CD14-positive monocyte (primary cell): ENCODE results near the gene WSB1. TPM values are rescaled to one million over a fixed set of nuclear protein-coding genes. Genes with fewer than 3 reads are reported as not detected.
A peak's percentile ranks its signal among the peaks of the same experiment; 100 is the strongest.

Experiments
- DNase-seq, 3 donors: peaks; one replicate each; pipeline ENCODE4 v3.0.0-alpha.2; 2011 to 2022
- H2AFZ ChIP-seq: 2 replicates; pipeline ENCODE4 v1.6.0; 2012; ENCODE audit warnings: mild to moderate bottlenecking, low read depth, low read length, inconsistent platforms; ENCODE audit not compliant: insufficient read depth, poor library complexity, severe bottlenecking
- H3K27ac ChIP-seq, 2 donors: 1 replicate in 1 of 2; 2 replicates in 1 of 2; pipeline ENCODE4 v1.5.1; 2012 to 2013; ENCODE audit warnings: low read length in 2 of 2, control low read depth in 1 of 2, inconsistent platforms in 1 of 2, low read depth in 1 of 2, mild to moderate bottlenecking in 1 of 2
- H3K27me3 ChIP-seq, 2 donors: one replicate each; pipeline versions ENCODE4 v1.6.0 to v1.6.1; 2011 to 2013; ENCODE audit warnings: low read length in 2 of 2; ENCODE audit not compliant: control insufficient read depth in 2 of 2, insufficient read depth in 2 of 2
- H3K36me3 ChIP-seq, 2 donors: replicated peaks in 1 of 2; 1 replicate in 1 of 2; 2 replicates in 1 of 2; pipeline versions ENCODE4 v1.5.1 to v1.6.1; 2012 to 2013; ENCODE audit warnings: low read length in 2 of 2, control low read depth in 1 of 2, inconsistent platforms in 1 of 2, mild to moderate bottlenecking in 1 of 2; ENCODE audit not compliant: insufficient read depth in 2 of 2, control insufficient read depth in 1 of 2
- H3K4me1 ChIP-seq, 2 donors: 1 replicate in 1 of 2; 2 replicates in 1 of 2; pipeline versions ENCODE4 v1.5.1 to v1.6.1; 2012 to 2013; ENCODE audit warnings: low read length in 2 of 2, control low read depth in 1 of 2, inconsistent platforms in 1 of 2, mild to moderate bottlenecking in 1 of 2, moderate library complexity in 1 of 2; ENCODE audit not compliant: insufficient read depth in 2 of 2, control insufficient read depth in 1 of 2
- H3K4me2 ChIP-seq: replicated peaks from 2 replicates; pipeline ENCODE3; 2012; ENCODE audit warnings: low read length, moderate library complexity, mild to moderate bottlenecking; ENCODE audit not compliant: poor library complexity, severe bottlenecking; ENCODE audit errors: extremely low read depth
- H3K4me3 ChIP-seq, 3 experiments: fragments of 200-600 bp in 1 of 3; sonication (generic) in 1 of 3; replicated peaks in 1 of 3; 1 replicate in 2 of 3; 2 replicates in 1 of 3; pipeline ENCODE4 v1.5.1; 2011 to 2013; ENCODE audit warnings: low read length in 3 of 3, mild to moderate bottlenecking in 3 of 3, control low read depth in 2 of 3, low read depth in 2 of 3, inconsistent platforms in 1 of 3, moderate library complexity in 1 of 3
- H3K79me2 ChIP-seq: 2 replicates; pipeline ENCODE4 v1.6.0; 2012; ENCODE audit warnings: mild to moderate bottlenecking, control low read depth, inconsistent platforms, low read length, moderate library complexity; ENCODE audit not compliant: insufficient read depth
- H3K9ac ChIP-seq: 2 replicates; pipeline ENCODE4 v1.6.0; 2017; ENCODE audit warnings: low read length, mild to moderate bottlenecking; ENCODE audit not compliant: insufficient read depth, poor library complexity, severe bottlenecking
- H3K9me3 ChIP-seq, 2 donors: replicated peaks in 1 of 2; 1 replicate in 1 of 2; 2 replicates in 1 of 2; pipeline versions ENCODE4 v1.5.1 to v1.6.1; 2012 to 2013; ENCODE audit warnings: low read length in 2 of 2, control low read depth in 1 of 2; ENCODE audit not compliant: control insufficient read depth in 1 of 2, insufficient read depth in 1 of 2
- H4K20me1 ChIP-seq: 2 replicates; pipeline ENCODE4 v1.6.0; 2012; ENCODE audit warnings: mild to moderate bottlenecking, low read length, control low read depth, moderate library complexity; ENCODE audit not compliant: insufficient read depth
- H3K27ac Mint-ChIP-seq, 7 donors: one replicate each; pipeline ENCODE4 v1.8.0; 2020; ENCODE audit warnings: mild to moderate bottlenecking in 7 of 7, mixed read lengths in 7 of 7, moderate library complexity in 6 of 7, inconsistent platforms in 2 of 7
- H3K27me3 Mint-ChIP-seq, 3 donors: one replicate each; pipeline ENCODE4 v1.8.0; 2021 to 2022; ENCODE audit warnings: low read depth in 3 of 3, mild to moderate bottlenecking in 3 of 3, mixed read lengths in 3 of 3, moderate library complexity in 3 of 3, inconsistent platforms in 1 of 3
- H3K36me3 Mint-ChIP-seq, 2 donors: one replicate each; pipeline ENCODE4 v1.8.0; 2020; ENCODE audit warnings: mixed read lengths in 2 of 2, inconsistent platforms in 1 of 2, mild to moderate bottlenecking in 1 of 2
- H3K4me1 Mint-ChIP-seq: one replicate; pipeline ENCODE4 v1.8.0; 2020; ENCODE audit warnings: mild to moderate bottlenecking, mixed read lengths
- H3K4me3 Mint-ChIP-seq, 2 donors: one replicate each; pipeline ENCODE4 v1.8.0; 2020; ENCODE audit warnings: mild to moderate bottlenecking in 2 of 2, mixed read lengths in 2 of 2, moderate library complexity in 1 of 2
- H3K9me3 Mint-ChIP-seq, 7 donors: one replicate each; pipeline ENCODE4 v1.8.0; 2020 to 2022; ENCODE audit warnings: mixed read lengths in 7 of 7, mild to moderate bottlenecking in 6 of 7, moderate library complexity in 6 of 7, inconsistent platforms in 2 of 7
- WGBS: methylation state at CpG from one replicate; pipeline ENCODE4 v1.1.5; 2013; ENCODE audit warnings: missing lambda C conversion rate; ENCODE audit not compliant: insufficient coverage; 5-methylcytosine and 5-hydroxymethylcytosine counted together
- intact Hi-C, 2 donors: fragments of 100-400 bp; cut with micrococcal nuclease; formaldehyde crosslinking; loops; one replicate each; pipeline versions ENCODE4 v1.15.0 to v1.15.1; 2023
- polyA plus RNA-seq, 3 donors: library from polyadenylated mRNA; depleted of rRNA in 1 of 3; unstranded in 2 of 3; stranded (reverse) in 1 of 3; fragments of 300-500 nt in 2 of 3; fragments of >200 nt in 1 of 3; fragmentation: Illumina TruSeq in 2 of 3; gene quantifications; 1 replicate in 2 of 3; 2 replicates in 1 of 3; pipeline ENCODE4 v1.2.3, GENCODE V29; 2012 to 2021
- TF ChIP-seq, protein P1 (sequence below): fragments of 200-600 bp; IDR thresholded peaks from one replicate; pipeline ENCODE4 v1.8.0; 2022; ENCODE audit warnings: antibody characterized with exemption, mild to moderate bottlenecking

The WSB1 gene
- polyA plus RNA-seq, 3 donors: 220 to 368 (median 296) TPM

- H3K27ac ChIP-seq: peak overlapping the region in 1 of 2 donors; percentile 66
- H3K9me3 Mint-ChIP-seq: no peaks in the 10 kb centered on the region
- no peak overlapping the region for H3K4me3 Mint-ChIP-seq
Observed at GRCh38 chr17:27323538-27324215, 29.8 kb downstream of the WSB1 start.

DNA sequence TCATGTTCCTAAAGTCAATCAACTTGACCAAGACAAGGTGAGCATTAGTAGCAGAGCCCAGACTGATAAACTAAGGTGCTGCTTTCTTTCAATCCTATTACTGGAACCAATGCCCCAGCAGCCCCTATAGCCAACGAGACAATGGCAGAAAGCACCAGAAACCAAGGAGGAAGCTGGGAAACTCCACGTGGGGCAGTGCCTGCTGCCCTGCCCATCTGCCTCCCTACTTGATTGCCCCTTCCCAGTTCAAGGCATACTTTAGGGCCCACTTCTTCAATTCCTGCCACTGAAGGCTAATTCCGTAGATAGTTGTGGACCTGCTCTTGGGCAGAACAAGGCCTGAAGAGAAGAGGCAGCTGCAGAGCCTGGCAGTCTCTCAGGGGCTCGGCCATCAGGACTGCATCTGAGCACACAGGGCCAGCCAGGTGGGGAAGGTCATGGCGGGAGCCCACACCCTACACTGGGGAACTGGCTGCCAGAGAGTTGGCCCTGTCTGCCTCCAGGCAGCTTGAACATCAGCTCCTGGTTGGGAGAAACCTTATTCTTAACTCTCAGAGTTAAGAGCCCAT is 30.9 kb downstream of the WSB1 start:
- peaks cover 0 to 3% of the 10 kb centered on the region in 2 donors for H3K36me3 ChIP-seq
- peaks cover 0 to under 1% of the 10 kb centered on the region in 2 donors for H3K36me3 Mint-ChIP-seq
- no peaks in the 10 kb centered on the region for H3K9me3 ChIP-seq
- TF ChIP-seq, protein P1, sequence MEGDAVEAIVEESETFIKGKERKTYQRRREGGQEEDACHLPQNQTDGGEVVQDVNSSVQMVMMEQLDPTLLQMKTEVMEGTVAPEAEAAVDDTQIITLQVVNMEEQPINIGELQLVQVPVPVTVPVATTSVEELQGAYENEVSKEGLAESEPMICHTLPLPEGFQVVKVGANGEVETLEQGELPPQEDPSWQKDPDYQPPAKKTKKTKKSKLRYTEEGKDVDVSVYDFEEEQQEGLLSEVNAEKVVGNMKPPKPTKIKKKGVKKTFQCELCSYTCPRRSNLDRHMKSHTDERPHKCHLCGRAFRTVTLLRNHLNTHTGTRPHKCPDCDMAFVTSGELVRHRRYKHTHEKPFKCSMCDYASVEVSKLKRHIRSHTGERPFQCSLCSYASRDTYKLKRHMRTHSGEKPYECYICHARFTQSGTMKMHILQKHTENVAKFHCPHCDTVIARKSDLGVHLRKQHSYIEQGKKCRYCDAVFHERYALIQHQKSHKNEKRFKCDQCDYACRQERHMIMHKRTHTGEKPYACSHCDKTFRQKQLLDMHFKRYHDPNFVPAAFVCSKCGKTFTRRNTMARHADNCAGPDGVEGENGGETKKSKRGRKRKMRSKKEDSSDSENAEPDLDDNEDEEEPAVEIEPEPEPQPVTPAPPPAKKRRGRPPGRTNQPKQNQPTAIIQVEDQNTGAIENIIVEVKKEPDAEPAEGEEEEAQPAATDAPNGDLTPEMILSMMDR: no peak
- no peaks in the 10 kb centered on the region for H3K27me3 ChIP-seq
- H3K4me1 Mint-ChIP-seq: peaks cover 30% of the 10 kb centered on the region
- H4K20me1 ChIP-seq: peaks cover 9% of the 10 kb centered on the region
- H3K9ac ChIP-seq: no peak overlapping the region
- H3K4me3 ChIP-seq: no peak overlapping the region
- peaks cover 11 to 23% of the 10 kb centered on the region in 2 donors for H3K4me1 ChIP-seq
- H3K27me3 Mint-ChIP-seq: no peaks in the 10 kb centered on the region
- DNase-seq: peak in 1 of 3 donors; percentile 27
- H3K4me2 ChIP-seq: no peak overlapping the region
- H3K27ac ChIP-seq: no peak overlapping the region
- no peak overlapping the region for H3K4me3 Mint-ChIP-seq
- no peaks in the 10 kb centered on the region for H3K79me2 ChIP-seq
- no peak overlapping the region for H3K27ac Mint-ChIP-seq
- intact Hi-C loops: no loop called here
- WGBS: 75% methylated on average over 5 of the region's 5 CpGs
- H3K9me3 Mint-ChIP-seq: no peaks in the 10 kb centered on the region
- H2AFZ ChIP-seq: no peak overlapping the region

More at GRCh38 chr17:27323538-27324215, 29.8 kb downstream of the WSB1 start:
- WGBS: 65% methylated on average over 2 of the region's 7 CpGs
- intact Hi-C loops: no loop called here
- Histone ChIP-seq H2AFZ (no peak overlapping the region), H3K27me3 (no peaks in the 10 kb centered on the region), H3K36me3 (peaks cover 5 to 15% of the 10 kb centered on the region in 2 donors), H3K4me3 (no peak overlapping the region), H3K9me3 (no peaks in the 10 kb centered on the region), H4K20me1 (peaks cover 21% of the 10 kb centered on the region), H3K9ac (no peak overlapping the region), H3K4me1 (peaks cover 11 to 19% of the 10 kb centered on the region in 2 donors), H3K79me2 (no peaks in the 10 kb centered on the region), H3K4me2 (peak overlapping the region; percentile 5)
- TF ChIP-seq, protein P1: no peak
- no peak for DNase-seq
- Mint-ChIP-seq H3K36me3 (peaks cover 11% of the 10 kb centered on the region in 2 donors), H3K27ac (peak overlapping the region in 6 of 7 donors; percentile 49 to 86 (median 78)), H3K27me3 (no peaks in the 10 kb centered on the region), H3K4me1 (peaks cover 34% of the 10 kb centered on the region)
